RPMI8226 (cell line): ENCODE data around the gene SLC20A1.
A peak's percentile ranks its signal among the peaks of the same experiment; 100 is the strongest.
"Not testable (repeated sequence)": the region's sequence is repeated elsewhere in the genome, so short reads cannot be mapped to it uniquely, and the experiment has no call there.

ENCODE experiments used
- DNase-seq: peaks from one replicate; pipeline ENCODE4 v3.0.0-alpha.2; 2015

Gene SLC20A1

GRCh38 chr2:112684415-112684775, 38.7 kb downstream of the SLC20A1 start:
- DNase-seq: no peak

- DNase-seq: no peak
Observed at GRCh38 chr2:112685271-112685884, 39.6 kb downstream of the SLC20A1 start.

DNA sequence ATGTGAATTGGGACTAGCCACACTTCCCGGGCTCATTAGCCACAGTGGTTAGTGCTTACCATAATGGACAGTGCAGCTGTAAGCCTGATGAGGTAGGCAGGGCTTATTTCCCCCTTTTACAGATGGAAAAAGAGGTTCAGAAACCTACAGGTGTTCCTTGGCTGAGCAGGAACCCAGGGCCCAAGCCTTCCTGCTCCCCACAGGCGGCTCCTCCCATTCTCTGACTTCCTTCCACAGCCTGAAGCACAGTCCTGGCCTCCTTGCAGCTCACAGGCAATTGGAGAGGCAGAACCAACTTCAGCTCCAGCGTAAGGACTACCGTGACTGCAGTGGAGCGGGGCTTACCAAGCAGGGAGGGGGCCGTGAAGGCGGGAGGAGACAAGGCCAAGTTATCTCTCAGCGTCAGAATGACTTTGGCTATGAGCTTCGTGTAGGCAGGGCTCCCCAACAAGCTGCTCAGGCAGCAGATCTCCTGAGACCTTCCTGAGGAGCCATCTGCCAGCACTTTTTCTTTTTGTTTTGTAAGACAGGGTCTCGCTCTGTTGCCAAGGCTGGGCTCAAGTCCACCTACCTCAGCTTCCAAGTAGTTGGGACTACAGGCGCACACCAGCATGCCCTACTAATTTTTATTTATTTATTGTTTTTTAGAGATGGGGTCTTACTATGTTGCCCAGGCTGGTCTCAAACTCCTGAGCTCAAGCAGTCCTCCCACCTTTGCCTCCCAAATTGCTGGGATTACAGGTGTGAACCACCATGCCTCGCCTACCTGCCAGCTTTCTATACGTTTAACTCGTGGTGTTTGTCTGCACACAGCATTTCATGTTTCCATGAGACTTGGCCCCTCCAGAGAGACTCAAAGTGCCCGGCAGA, 40.8 kb downstream of the SLC20A1 start:
- DNase-seq: peak; percentile 84

DNA sequence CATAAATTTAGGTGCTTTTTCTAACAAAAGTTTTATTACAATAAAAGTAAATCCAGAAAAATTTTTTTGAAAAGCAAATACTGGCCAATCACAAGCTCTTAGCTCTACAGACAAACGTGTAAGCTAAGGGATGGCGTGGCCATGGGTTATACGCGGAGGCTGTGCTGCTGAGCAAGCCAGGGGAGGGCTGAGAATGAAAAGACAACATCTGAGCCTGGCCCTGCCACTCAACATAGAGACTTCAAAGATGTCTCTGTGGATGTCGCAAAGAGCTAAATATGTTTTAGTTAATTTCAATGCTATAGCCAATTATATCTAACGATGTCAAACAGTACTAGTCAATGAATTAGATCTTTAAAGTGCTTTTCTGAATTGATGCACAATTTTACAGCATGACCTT, 41.8 kb downstream of the SLC20A1 start:
- no peak for DNase-seq

- no peak for DNase-seq
Observed at GRCh38 chr2:112688086-112688880, 42.5 kb downstream of the SLC20A1 start.

DNA sequence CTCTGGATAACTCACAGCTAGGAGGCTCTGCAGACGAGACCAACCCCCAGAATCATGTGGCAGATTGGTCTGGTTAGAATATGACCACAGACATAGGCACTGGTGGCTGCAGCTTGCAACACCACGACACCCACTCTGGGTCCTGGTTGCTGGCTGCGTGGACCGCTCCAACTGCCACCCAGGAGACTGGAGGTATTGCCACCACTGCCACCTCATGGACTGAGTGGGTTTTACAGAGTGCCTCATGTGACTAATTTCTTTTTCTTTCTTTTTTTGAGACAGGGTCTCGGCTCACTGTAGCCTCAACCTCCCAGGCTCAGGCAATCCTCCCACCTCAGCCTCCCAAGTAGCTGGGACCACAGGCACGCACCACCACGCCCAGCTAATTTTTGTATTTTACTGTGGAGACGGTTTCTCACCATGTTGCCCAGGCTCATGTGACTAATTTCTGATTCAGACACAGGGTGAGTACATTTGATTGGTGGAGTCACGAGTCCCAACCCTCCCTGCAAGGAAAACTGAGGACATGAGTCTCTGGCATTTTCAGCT, 45.2 kb downstream of the SLC20A1 start:
- DNase-seq: peak; percentile 70

GRCh38 chr2:112691881-112692281, 46.1 kb downstream of the SLC20A1 start:
- DNase-seq: no peak

DNA sequence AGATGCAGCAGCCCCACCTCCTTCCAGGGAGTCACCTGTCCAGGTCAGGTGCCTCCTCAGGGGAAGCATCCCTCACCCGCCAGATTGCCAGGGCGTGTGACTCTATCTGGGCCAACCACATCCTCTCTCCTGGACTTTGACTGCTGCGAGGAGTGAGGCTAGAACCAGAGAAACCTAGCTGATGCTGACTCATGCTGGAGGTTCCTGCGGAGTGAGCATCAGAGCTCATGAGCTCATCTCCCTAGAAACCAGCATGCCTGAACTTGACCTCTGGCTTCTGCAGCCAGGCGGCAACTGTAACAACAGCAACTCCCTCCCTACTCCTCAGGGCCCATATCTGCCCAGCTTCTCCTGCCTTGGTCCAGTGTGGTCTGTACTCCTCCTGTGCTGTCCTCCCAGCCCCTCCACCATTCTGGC, 46.8 kb downstream of the SLC20A1 start:
- peak; percentile 87 for DNase-seq

- no peak for DNase-seq
Observed at GRCh38 chr2:112692918-112693317, 47.2 kb downstream of the SLC20A1 start.

DNA sequence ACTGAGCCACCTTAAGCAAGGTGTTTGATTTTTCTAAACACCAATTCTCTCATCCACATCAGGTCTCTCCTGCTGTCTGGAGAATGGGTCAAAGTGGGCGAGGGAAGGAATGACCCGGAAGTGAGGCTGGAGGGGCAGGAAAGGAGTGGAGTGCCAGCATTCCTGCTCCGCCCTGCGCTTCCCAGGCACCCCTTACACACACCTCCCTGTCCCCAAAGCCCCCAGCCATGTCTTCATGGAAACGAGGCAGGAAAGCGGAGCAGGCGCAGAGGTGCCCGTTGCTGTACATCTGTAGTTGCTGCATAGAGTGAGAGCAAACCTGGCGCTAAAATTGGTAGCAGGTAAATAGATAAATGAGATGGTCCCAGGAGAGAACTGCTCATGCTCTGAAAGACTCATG, 47.9 kb downstream of the SLC20A1 start:
- no peak for DNase-seq

GRCh38 chr2:112694182-112694581, 48.4 kb downstream of the SLC20A1 start:
- no peak for DNase-seq

GRCh38 chr2:112698834-112699515, 53.2 kb downstream of the SLC20A1 start:
- no peak for DNase-seq

DNA sequence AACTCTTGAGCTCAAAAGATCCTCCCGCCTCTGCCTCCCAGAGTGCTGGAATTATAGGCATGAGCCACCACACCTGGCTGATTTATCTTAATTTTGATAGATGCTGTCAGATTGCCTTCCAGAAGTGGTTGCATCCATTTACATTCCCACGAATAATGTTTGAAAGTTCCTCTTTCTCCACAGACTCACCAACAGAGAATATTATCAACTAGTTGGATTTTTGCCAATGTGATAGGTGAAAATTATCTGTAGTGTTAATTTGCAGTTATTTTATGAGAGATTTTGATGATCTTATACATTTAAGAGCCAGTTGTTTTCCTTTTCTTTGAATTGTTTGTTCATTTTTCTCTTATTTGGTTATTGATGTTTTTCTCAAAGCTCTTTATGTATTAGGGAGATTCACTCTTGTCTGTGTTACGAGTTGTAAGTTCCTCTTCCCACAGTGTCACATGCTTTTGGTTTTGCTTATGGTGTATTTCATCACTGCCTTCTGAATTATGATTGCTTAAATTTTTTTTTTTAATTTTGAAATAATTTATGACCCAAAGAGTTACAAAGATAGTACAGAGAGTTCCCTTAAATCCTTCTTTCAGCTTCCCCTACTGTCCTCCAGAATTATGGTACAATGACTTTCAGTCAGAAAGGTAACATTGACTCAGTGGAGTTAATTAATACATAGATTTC, 54.4 kb downstream of the SLC20A1 start:
- no peak for DNase-seq

DNA sequence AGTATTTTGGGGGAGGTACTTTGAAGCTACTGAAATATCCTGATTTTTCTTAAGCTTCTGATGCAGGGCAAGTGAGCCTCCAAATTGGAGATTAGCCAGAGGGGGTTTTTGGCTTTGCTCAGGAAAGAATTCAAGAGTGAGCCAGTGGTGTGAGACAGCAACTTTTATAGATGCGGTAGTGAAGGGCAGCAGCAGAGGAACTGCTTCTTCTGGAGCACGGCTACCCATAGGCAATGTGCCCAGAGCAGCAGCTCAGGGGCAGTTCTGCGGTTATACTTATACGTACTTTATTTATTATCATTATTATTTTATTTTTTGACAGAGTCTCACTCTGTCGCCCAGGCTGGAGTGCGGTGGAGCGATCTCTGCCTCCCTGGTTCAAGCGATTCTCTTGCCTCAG, 55.3 kb downstream of the SLC20A1 start:
- DNase-seq: no peak

DNA sequence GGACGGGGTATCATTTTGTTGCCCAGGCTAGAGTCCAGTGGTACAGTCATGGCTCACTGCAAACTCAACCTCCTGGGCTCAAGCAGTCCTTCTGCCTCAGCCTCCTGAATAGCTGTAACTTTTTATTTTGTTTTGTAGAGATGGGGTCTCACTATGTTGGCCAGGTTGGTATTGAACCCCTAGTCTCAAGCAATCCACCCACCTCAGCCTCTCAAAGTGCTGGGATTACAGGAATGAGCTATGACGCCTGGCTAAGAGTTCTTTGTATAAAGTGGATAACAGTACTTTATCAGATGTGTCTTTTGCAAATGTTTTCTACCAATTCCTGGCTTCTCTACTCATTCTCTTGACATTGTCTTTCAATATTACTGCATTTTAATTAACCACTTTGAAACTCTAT, 57.9 kb downstream of the SLC20A1 start:
- DNase-seq: no peak

GRCh38 chr2:112705575-112705974, 59.8 kb downstream of the SLC20A1 start:
- no peak for DNase-seq

DNA sequence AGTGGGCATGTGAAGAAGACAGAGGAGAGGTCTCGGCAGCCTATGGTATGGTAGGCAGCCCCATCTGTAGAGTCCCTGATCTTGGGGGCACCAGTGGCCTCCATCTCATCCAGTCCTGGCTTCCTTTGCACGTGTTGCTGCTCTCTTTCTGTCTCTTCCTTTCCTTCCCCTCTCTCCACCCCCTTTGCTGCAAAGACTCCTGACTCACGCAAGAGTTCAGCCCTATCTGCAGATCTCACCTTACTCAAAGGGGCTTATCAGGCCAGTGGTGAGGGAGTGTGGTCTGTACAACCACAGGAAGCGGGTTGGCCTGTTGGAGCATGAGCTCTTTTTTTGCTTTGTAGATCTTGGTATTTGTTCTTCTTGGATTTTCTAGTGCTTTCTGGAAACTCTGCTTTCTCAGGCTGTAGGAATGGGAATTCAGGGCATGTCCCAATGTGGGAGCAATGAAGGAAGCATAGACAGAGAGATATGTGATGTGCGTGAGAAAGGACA, 60.5 kb downstream of the SLC20A1 start:
- DNase-seq: no peak

DNA sequence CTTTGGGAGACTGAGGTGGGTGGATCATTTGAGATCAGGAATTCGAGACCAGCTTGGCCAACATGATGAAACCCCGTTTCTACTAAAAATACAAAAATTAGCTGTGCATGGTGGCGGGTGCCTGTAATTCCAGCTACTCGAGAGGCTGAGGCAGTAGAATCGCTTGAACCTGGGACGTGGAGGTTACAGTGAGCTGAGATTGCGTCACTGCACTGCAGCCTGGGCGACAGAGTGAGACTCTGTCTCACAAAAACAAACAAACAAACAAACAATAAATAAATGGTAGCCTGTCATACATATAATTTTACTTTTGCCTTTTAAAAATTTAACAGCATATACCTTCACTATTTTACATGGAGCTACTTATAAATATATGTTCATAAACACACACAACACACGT, 61.2 kb downstream of the SLC20A1 start:
- not testable (repeated sequence) for DNase-seq

DNA sequence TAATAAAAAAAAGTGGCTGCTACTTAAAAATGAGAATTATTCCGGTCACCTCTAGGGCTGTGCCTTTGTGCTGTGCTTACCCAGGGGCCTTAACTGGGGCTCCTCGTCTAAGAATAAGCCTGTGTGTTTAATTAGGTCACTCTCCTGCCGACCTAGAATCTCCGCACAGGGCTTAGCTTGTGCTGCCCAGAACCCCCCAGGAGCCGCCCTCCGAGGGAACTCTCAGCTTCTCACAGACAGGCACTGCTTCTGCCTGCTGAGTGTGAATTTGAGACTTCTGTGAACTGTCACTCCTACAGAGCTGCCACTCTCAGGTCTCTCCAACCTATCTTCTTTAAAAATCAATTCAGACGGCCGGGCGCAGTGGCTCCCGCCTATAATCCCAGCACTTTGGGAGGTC, 63.2 kb downstream of the SLC20A1 start:
- no peak for DNase-seq

DNA sequence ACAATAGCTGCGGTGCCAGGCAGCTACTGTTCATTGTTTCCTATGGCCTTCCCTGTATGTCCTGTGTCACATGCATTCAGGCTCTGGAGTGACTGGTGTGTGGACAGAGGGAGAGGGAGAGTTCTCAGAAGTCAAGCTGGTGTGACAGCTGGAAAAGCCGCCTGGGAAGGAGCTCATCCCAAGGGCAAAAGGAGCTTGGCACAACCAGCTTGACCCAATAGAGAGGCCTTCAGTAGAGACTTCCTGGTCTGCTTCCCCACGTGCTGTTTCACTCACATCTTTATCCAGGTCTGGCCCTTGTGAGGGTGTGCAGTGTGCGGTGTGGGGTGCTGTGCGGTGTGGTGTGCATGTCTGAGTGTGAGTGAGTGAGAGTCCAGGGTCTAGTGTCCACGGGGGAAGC, 64.0 kb downstream of the SLC20A1 start:
- DNase-seq: no peak

- DNase-seq: no peak
Observed at GRCh38 chr2:112710956-112711750, 65.4 kb downstream of the SLC20A1 start.
